Stimulated activated CD4-positive, alpha-beta T cell treated with anti-CD3 and anti-CD28 coated beads, TNF-alpha, amount 100 ng/mL, for 4 hours (primary cell): ENCODE measurements around the gene RSU1.

ENCODE experiments used
- DNase-seq, 3 experiments: peaks; one replicate each; pipeline ENCODE4 v3.0.0-alpha.2; 2020; ENCODE audit warnings: low read depth in 3 of 3

The RSU1 gene

GRCh38 chr10:16822027-16822426, 4.8 kb upstream of the RSU1 start:
- no peak for DNase-seq

- no peak for DNase-seq
These were observed 3.2 kb upstream of the RSU1 start for GRCh38 chr10:16820421-16820820.

- DNase-seq, result no peak
These were observed 2.8 kb upstream of the RSU1 start for GRCh38 chr10:16820018-16820417.

GRCh38 chr10:16819436-16819835, 2.2 kb upstream of the RSU1 start:
- no peak for DNase-seq

DNA sequence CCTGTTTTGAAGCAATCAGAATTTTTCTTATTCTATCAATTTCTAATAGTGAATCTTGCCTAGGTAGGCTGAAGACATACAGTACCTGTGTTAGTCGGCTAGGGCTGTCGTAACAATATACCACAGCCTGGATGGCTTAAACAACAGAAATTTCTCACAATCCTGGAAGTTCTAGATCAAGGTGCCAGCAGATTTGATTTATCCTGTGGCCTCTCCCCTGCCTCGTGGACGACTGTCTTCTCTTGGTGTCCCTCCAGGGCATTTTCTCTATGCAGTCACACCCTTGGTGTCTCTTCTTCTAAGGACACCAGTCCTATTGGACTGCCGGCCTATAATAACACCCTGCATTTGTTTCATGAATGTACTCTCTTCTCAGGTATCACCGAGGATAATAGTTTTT, 1.8 kb upstream of the RSU1 start:
- no peak for DNase-seq

DNA sequence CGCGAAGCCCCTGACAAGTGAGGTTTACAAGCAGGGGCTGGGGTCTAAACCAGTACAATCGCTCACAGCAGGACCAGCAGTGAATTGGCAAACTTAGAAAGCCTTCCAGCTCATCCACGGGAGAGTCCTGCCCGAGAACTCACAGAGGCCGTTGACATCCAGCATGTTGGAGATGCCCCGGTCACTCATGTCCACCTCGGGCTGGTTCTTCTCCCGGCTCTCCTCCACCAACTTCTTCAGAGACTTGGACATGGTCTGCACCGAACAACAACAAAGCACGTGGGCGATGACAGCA, 447 bp downstream of the RSU1 start:
- DNase-seq, result no peak

DNA sequence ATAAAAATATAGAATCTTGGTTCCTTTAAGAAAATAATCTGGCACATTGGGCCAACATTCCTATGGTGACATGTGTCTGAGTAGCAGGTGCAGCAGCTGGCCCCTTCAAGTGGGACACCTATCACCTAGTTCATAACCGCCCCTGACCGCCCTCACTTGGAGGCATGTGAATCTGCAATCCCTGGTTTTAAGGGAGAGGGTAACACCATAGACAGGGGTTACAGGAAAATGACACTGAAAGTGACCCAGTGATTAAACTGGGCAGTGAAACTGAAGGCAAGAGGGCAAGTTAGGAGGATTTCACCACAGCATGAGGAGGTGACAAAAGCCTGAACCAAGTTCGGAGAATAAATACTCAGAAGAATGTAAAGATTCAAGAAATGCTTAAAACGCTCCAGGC, 1.1 kb downstream of the RSU1 start:
- DNase-seq, result no peak

DNA sequence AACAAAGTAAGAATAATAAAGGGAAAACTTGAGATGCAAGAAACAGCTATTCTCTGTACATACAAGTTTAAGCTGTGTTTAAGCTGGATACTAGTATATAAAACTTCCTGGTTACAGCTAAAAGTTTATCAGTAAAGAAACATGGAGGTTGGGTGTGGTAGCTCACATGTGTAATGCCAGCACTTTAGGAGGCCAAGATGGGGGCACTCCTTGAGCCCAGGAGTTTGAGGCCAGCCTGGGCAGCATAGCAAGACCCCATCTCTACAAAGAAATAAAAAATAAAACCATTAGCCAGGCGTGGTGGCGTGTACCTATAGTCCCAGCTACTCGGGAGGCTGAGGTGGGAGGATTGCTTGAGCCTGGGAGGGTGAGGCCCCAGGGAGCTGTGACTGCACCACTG, 3.2 kb downstream of the RSU1 start:
- DNase-seq, result no peak

- no peak for DNase-seq
These were observed 4.5 kb downstream of the RSU1 start for GRCh38 chr10:16812676-16813075.

DNA sequence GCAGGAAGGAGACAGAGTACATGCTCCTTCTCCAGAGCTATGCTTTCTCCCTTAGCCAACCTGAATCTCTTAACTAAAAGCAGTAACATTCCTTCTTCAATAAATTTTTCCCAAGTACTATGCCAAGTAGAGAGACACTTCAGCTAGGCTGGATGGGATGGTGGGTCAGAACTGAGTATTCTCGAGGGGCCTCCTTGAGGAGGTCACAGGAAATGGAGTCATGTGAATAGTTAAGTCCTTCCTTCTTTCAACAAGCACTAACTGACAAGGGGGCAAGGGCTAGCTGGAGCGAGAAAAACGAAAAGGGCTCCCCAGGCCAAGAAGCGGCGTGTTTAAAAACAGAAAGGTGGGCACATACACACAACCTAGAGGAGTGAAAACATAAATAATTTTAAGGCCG, 5.5 kb downstream of the RSU1 start:
- DNase-seq, result no peak

DNA sequence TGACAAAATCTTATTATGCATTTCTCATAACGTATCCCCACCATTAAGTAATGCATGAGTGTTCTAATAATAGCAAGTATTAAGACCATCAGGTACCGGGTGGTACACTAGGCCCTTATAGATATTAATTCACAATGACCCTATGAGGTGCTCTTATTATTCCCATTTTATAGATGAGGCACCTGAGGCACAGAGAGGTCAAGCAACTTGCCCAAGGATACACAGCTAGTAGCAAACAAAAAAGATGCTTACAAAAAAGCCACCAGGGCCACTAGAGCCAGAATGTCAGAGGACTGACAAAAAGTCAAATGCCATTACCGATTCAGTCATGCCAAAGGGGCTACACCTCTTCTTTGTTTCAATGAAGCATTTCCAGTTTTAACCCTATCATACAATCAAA, 5.9 kb downstream of the RSU1 start:
- no peak for DNase-seq

DNA sequence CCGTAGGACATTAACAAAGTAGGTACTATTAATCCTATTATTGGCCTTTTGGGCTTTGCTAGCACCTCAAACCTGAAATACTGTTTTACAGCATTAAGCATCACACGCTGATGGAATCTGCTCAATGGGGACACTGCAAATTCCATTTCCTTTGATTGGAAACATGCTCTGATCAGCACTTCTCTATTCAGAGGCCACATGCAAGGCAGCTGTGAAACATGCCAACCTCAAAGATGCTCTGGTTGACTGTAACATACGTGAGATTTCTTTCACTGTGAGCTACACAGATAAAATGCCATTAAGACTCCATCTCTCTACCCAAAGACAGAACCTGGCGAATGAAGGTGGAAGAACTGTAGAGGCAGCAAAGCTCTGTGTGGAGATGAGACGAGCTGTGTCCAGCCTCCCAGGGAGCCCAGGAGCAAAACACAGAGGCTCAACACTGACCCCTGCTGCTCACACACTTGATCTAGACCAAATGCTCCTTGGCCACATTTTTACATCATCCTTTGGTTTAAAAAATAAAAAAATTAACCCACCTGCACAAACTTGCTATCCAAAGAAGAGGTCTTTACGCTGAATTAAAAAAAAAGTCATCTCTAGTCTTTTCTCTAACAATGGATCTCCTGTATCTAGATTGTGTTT, 8.0 kb downstream of the RSU1 start:
- DNase-seq, result peak in 1 of 3 experiments; percentile 29

DNA sequence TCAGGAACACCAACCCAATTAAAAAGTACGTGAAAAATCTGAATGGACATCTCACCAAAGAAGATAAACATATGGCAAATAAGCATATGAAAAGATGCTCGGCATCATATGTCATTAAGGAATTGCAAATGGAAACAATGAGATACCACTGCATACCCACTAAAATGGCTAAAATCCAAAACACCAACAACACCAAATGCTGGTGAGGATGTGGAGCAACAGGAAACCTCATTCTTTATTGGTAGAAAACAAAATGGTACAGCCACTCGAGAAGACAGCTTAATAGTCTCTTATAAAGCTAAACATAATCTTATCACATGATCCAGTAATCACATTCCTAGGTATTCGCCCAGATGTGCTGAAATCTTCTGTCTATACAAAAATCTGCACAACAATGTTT, 13.1 kb downstream of the RSU1 start:
- DNase-seq, result no peak

DNA sequence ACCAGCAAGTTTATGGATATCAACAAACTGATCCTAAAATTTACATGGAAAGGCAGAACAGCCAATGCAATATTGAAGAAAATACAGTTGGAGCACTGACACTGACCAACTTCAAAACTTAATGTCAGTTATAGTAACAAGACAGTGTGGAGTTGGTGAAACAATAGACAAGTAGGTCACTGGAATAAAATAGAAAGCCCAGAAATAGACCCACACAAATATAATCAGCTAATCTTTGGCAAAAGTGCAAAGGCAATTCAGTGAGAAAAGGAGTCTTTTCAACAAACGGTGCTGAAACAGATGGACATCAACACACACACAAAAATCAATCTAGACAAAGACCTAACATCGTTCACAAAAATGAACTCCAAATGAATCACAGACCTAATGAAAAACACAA, 13.8 kb downstream of the RSU1 start:
- no peak for DNase-seq

GRCh38 chr10:16799621-16800020, 17.6 kb downstream of the RSU1 start:
- no peak for DNase-seq

- no peak for DNase-seq
These were observed 18.7 kb downstream of the RSU1 start for GRCh38 chr10:16798571-16798970.

DNA sequence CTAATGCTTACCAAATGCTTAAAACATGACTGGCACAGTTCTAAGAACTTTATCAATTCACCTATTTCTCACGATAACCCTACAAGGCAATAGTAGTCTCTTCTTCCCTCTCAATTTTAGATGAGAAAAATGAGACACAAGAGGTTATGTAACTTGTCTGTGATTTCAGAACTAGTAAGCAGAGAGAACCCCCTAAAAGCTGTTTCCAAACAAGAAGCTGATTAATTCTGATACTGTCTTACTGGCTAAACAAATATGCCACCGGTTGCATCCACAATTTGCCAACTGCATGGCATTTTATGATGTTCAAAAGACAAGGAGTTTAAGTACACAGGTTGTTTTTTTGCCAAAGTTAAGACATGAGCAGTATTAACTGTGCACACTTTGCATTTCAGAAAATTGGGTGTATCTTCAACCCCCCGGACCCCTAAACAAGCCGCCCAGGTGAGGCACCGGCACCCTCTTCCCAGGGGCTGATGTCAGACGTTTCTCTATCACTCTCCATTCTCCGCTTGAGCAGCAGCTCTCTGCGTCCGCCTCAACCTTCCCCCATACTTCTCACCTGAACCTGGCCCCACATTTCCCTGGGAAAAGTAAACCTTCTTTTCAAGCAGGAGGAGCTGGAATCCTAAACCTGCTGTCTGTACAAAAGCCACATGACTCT, 21.7 kb downstream of the RSU1 start:
- no peak for DNase-seq

- no peak for DNase-seq
These were observed 23.2 kb downstream of the RSU1 start for GRCh38 chr10:16794005-16794404.

- no peak for DNase-seq
These were observed 24.5 kb downstream of the RSU1 start for GRCh38 chr10:16792675-16793074.

DNA sequence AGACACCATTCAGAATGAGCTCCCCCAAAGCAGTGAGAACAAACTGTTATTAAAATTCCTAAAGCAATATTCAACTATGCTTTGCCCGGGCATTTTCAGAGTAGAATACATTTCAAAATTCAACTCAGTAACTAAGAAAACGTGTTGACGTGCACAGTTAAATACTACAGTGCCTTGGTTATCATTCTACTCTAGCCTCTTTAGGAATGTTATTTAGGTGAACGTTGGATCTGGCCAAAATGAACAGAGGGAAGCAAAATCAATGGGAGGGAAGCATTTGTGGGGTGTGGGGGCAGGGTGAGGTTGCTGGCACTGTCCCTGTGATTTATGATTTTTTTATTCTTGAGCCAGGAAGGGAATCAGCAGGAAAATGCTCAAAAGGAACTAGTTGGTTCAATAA, 27.5 kb downstream of the RSU1 start:
- DNase-seq, result no peak

DNA sequence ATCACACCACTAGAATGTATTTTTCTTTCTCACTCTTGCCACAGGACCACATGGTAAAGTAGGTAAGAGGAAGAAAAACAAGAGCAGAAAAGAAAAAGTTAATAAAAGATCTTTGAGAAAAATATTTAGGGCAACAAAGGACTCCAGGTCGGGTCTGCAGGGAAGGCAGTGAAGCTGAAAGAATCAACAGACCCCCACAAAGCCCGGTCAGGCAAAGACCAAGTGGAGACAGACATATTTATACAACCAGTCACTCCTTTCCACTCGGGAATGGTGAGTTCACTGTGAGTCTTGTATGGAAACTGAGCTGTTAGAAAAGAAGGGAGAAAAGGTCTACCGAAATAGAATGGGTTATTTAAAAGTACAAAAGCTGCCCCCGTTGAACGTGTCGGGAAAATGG, 28.0 kb downstream of the RSU1 start:
- no peak for DNase-seq

- DNase-seq, result no peak
These were observed 28.4 kb downstream of the RSU1 start for GRCh38 chr10:16788778-16789177.

DNA sequence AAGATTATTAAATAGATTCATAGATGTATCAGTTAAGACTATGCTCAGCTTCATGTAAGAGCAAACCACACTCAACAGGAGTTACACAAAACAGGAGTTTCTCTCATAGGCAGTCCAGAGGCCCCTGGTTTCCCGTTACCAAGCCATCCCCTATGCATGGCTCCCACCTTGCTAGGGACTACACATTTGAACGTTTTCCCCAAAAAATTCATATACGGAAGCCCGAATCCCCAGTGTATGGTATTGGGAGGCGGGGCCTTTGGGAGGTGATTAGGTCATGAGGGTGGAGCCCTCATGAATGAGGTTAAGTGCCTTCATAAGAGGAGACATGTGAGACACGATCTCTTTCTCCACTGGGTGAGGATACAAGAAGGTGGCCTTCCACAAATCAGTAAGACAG, 29.1 kb downstream of the RSU1 start:
- DNase-seq, result no peak

DNA sequence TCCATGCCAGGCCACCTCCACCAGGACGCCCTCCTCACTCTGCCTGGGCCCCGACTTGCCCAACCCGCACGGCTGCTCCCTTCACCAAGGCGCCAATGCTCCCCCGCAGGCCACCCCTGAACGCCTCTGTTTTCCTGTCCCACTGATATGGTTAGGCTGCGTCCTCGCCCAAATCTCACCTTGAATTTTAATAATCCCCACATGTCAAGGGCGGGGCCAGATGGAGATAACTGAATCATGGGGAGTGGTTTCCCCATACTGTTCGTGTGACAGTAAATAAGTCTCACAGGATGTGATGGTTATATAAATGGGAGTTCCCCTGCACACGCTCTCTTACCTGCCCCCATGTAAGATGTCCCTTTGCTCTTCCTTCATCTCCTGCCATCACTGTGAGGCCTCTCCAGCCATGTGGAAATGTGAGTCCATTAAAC, 29.8 kb downstream of the RSU1 start:
- peak in 2 of 3 experiments; percentile 50 to 61 for DNase-seq
